ENCODE results near the gene DUOXA2.
A peak's percentile ranks its signal among the peaks of the same experiment; 100 is the strongest.

DUOXA2 gene

DNA sequence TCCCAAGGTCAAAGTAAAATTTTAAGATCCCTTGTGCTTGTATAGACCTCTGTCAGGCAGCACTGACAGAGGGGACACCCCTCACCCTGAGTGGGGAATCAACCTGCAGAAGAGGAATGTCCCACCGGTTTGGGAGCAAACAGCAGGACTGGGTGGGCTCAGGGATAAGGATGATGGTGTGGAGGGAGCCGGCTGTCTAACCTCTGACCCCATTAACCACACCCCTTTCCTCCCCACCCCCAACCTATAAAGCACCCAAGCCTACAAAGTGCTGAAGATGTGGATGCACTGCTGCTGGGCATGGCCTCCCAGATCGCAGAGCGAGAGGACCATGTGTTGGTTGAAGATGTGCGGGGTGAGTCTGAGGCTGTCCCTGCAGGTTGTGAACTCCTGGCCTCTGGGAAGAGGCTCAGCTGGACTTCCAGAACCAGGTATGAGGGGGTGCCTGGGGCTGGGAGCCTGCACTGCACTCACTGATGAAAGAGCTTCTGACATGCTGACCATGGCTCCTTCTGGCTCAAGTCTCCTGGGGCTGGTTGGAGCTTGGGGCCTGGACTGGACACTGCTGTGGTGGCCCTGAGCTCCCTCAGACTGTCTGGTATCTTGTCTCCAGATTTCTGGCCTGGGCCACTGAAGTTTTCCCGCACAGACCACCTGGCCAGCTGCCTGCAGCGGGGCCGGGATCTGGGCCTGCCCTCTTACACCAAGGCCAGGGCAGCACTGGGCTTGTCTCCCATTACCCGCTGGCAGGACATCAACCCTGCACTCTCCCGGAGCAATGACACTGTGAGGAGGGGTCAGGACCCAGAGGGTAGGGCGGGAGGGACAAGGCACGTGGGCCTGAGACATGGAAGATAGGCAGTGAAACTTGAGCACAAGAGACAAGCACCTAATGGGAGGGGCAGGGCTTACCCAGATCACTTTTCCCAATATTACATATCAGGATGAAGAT is 25.0 kb downstream of the DUOXA2 start:
- DNase-seq, result no peak

DNA sequence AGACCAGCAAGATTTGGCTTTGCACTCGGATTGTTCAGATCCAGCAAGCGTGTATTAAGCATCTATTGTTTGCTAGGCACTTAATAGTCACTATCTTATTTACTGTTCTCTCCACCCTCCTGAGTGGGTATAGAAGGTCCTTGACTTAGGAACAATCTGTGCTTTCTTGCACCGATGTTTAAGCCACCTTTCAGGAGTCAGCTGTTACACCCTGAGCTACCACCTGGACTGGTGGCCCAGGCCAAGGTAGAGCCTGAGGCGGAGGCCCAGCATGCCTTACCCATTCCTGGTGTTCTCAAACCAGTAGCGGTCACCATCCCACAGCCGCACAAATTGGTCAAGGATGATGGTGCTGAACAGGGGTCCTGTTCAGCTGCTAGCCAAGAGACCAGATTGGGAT is 25.6 kb downstream of the DUOXA2 start:
- DNase-seq, result no peak

DNA sequence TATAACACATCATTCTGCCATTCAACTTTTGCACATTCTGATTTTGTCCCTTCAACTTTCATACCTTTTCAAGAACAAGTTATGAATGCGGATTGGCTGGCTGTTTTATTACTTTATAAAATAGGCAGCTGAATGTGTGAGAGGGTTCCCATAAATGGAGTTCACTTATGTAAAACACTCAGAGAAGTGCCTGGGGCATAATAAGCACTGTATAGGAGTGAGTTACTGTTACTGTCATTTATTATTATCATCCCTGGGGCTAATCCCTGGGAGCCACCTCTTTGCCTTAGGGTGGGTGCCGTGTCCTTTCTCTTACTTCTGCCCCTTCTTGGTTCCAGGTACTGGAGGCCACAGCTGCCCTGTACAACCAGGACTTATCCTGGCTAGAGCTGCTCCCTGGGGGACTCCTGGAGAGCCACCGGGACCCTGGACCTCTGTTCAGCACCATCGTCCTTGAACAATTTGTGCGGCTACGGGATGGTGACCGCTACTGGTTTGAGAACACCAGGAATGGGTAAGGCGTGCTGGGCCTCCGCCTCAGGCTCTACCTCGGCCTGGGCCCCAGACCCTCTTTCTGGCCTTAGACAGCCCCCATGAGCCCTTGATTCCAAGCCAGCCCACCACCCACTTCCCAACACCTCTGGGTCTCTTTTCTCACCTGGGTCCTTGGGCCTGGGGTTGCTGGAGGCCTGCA is 26.6 kb downstream of the DUOXA2 start:
- no peak for DNase-seq

DNA sequence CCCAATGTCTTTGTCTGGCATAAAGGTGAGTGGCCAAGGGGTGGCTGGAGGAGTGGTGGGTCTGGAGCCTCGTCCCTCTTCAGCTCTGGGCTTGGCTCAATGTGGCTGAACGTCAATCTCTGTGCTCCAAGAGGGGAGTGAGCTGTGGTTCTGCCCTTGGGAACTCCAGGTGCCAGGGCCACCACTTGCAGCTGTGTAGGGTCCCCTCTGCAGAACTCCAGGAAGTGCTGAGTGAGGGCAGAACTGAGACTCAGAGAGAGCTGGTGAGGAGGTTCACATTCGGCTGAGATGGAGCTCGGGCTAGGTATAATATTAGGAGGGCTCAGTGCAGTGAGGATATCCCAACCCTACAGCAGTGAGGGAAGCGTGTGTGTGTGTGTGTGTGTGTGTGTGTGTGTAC is 27.3 kb downstream of the DUOXA2 start:
- DNase-seq, result no peak

DNA sequence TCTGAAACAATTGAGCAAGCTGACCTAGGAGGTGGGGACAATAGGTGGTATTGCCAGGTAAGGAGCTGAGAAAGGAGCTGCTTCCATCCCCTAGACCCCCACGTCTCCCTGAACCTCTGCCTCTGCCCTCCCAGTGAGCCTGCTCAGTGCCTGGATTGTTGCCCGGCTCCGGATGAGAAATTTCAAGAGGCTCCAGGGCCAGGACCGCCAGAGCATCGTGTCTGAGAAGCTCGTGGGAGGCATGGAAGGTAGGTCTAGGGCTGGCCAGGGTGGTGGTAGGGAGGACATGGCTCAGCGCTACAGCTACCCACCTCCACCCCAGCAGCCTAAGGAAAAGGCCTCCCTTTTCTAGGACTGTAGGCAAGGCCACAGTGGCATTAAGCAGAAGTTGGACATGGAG is 28.9 kb downstream of the DUOXA2 start:
- no peak for DNase-seq

DNA sequence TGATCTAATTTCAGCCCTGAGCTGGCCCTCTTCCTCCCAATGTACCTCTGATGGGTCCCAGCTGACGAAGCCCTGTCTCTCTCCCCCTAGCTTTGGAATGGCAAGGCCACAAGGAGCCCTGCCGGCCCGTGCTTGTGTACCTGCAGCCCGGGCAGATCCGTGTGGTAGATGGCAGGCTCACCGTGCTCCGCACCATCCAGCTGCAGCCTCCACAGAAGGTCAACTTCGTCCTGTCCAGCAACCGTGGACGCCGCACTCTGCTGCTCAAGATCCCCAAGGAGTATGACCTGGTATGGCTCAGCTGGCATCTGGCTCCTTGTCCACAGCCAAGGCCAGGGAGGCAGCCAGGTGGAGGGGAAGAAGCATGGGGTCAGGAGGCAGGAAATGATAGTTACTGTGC is 29.8 kb downstream of the DUOXA2 start:
- DNase-seq, result no peak

DNA sequence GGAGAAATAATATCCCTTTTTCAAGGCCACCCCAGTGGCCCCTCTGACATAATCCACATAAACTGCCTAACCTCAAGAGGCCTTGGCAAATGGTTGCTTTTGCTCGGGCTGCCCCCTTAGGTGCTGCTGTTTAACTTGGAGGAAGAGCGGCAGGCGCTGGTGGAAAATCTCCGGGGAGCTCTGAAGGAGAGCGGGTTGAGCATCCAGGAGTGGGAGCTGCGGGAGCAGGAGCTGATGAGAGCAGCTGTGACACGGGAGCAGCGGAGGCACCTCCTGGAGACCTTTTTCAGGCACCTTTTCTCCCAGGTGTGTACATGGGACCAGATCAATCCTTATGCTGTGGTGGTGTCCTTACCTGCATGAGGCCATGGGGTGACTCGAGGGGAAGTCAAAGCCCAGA is 30.6 kb downstream of the DUOXA2 start:
- no peak for DNase-seq

DNA sequence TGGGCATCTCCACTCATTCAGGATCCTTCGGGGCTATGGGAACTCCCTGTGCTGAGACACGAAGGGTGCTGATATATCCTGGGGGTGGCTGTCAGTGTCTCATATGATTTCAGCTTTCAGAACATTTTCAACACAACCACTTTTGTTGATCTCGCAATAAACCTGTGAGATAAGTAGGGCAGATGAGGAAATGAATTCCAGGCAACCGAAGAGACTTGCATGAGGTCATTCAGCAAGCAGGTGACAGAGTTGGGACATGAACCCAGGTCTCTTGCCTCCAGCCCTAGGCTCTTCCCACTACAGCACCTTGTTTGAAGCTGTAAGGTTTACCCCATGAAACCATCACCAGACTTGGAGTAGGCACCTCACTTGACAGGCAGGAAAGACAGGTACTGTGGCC is 32.3 kb downstream of the DUOXA2 start:
- DNase-seq, result no peak

DNA sequence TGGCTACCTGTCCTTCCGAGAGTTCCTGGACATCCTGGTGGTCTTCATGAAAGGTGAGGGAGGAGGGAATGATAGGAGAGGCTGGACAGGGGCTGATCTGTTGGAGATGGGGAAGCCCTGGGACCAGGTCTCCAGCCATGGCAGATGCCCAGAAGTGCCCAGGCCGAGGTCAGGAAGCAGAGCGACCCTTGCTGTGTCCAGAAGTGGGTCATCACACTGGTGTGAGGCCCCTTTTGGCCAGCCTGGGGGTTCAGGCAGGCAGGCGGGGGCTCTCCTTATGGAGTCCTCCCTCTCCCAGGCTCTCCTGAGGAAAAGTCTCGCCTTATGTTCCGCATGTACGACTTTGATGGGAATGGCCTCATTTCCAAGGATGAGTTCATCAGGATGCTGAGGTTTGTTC is 33.5 kb downstream of the DUOXA2 start:
- DNase-seq, result no peak

DNA sequence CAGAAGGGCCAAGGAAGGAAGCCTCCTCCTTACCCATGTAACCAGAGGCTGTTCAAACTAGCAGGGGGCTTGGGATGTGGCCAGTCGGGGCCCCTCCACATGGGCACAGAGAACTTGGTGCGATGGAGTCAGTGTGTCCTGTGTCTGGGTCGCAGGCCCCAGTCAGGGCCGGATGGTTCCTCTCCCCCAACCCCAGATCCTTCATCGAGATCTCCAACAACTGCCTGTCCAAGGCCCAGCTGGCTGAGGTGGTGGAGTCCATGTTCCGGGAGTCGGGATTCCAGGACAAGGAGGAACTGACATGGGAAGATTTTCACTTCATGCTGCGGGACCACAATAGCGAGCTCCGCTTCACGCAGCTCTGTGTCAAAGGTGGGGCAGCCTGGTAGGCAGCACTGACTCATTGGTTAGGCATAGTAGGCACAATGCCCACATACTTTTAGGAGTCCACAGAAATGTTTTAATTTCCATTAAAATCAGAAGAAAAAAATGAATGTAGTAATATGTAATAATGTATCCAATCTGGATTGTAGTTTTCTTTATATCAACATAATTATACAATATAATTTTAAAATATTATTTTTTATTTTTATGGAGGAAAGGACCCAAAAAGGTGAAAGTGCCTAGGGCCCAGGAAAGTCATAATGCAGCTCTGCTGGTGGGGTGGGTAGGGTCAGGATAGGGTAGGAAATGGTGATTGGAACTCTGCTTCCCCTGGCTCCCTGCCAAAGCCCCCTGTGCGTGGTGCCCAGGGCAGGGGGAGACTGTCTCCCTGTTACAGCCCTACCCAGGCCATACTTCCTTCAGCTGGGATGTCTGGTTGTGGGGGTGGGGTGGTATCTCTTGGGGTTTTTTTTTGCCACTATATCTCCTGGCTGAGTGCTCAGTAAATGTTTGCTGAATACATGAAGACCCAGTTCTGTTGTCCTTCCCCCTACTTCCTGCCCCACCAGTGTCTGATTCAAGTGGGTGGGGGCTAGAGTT is 34.2 kb downstream of the DUOXA2 start:
- DNase-seq, result no peak

DNA sequence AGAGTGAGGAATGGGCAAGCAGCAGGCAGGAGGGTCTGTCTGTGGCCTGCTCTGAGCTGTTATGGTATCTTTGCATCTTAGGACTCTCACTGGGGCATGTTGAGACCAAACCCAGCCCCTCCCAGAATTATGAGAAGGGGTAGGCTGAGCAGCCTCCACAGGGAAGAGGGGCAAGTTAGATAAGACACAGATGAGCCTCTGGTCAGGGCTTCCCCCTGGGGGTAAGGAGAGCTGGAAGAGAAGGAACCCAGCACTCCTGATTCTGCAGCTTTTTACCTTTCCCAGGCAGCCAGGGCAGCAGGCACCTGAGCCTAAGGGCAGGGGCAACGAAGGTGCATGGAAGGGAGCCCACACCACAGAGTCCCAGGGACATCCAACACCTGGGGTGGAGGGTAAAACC is 34.9 kb downstream of the DUOXA2 start:
- no peak for DNase-seq

DNA sequence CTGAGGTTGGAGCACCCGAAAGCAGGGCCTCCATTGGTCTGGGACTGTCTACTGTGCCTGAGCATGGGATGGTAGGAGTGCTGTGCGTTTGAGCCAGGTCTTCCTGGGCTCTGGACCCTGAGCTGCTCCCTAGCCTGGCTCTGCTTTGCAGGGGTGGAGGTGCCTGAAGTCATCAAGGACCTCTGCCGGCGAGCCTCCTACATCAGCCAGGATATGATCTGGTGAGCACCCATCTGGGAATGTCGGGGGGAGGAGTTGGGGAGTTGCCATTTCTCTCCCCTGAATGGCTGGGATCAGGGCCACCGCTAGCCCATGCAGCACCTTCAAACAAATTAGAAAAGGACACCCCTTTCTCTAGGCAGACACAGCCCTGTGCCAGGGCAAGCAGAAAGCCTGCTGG is 36.4 kb downstream of the DUOXA2 start:
- DNase-seq, result no peak

DNA sequence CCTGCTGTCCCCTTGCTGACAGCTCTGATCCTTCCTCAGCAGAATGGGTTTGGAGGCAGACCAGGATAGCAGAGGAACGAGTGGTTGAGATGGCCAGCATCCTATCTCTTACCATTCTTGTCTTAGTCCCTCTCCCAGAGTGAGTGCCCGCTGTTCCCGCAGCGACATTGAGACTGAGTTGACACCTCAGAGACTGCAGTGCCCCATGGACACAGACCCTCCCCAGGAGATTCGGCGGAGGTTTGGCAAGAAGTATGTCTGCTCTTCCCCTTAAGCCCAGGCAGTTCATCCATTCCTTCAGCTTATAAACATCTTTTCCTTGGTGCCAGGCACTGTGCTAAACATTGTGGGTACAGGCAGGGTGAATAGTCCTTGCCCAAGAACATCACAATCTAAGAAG is 36.9 kb downstream of the DUOXA2 start:
- no peak for DNase-seq

DNA sequence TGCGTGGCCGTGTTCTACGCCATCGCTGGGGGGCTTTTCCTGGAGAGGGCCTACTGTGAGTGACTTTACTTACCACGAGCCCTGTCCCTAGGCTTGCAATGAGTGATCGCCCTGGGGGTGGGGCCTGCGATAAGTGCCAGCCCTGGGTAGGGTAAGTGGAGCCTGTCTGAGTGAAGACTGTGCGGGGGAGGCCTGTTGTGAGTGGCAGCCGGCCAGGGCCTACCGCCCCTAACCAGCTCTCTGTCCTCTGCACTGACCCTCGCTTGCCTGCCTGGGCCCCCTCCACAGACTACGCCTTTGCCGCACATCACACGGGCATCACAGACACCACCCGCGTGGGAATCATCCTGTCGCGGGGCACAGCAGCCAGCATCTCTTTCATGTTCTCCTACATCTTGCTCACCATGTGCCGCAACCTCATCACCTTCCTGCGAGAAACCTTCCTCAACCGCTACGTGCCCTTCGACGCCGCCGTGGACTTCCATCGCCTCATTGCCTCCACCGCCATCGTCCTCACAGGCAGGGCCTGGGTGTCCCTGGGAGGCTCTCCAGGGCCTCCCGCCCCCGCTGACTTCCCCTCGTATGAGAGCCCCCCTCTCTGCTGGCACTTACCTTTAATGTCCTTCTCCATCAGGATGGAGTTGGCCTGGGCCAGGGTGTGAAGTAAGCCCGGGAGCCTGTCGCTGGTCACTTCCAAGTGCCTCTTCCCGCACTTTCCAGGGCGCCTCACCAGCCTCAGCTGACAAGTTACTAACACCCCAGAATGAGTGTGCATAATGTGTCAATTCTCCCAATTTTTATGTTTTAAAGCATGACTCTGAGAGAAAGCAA is 38.1 kb downstream of the DUOXA2 start:
- DNase-seq, result no peak

DNA sequence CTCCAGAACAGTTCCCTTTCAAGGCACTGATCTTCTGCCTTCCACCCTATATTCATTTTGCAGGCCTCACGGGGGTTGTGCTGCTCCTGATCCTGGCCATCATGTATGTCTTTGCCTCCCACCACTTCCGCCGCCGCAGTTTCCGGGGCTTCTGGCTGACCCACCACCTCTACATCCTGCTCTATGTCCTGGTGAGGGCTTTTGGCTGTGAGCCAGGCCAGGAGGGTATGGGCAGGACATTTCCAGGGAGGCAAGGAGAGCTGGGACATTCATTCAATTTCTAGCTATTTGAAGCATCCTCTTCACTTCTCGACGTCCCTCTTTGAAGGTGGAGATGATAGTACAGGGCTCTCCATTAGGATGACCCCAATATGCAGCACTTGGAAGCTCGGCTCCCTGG is 41.6 kb downstream of the DUOXA2 start:
- DNase-seq, result no peak

DNA sequence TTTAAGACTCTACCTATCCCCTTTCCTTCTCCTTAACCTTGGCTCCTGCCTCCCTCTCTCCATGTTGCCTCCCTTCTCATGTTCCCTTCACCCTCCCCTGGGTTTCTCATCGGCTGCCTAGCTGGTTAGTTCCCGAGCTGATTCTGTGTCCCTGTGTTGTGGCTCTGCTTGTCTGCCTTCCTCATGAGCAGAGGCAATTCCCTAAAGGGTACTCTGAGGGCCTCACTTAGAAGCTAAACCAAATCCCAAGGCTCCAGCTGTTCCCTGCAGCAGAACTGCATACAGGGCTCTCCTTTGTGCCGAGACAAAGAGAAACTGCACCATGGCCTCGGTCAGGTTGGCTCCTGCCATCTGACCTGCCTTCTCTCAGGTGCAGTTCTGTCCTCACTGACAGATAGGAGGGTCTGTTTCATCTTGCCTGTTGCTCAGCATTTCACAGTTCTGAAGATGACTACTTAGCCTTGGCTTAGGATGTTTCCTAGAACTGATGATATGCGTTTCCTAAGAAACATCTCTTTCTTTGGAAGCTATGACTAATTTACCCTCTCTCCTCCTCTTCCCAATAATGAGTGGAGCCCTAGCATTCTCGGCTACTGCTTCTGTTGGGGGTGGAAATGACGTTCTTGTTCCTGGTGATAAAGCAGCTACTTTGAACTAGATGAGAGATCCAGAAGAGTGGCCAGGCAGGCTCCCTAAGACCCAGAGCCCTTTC is 42.8 kb downstream of the DUOXA2 start:
- DNase-seq, result peak; percentile 20

DNA sequence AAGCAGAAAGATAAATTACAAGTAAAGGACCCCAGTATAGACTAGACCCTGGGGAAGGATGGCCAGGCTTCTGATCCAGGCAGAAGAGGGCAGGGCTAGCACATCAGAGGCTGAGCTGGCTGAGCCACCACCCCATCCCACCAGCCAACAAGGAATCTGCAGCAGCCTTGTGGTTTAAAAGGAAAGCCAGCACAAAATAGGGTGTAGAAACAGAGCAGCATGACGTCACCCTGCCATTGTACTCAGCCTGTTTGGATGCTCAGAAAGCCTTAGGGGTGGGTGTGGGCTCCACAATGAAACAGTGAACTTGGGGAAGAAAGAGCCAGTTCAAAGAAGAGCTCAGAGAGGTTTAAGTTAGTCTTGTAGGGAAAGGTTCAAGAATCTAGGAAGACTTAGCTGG is 43.8 kb downstream of the DUOXA2 start:
- peak; percentile 19 for DNase-seq

DNA sequence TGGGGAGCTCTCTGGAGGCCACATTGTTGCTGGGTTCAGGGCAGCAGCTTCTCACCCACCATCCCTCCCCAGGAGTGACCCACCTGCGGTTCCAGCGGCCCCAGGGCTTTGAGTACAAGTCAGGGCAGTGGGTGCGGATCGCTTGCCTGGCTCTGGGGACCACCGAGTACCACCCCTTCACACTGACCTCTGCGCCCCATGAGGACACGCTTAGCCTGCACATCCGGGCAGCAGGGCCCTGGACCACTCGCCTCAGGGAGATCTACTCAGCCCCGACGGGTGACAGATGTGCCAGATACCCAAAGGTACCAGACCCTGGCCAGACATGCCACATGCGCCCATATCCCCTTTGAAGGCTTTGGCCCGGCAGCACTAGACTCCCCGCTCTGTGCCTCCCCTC is 47.5 kb downstream of the DUOXA2 start:
- DNase-seq, result no peak

DNA sequence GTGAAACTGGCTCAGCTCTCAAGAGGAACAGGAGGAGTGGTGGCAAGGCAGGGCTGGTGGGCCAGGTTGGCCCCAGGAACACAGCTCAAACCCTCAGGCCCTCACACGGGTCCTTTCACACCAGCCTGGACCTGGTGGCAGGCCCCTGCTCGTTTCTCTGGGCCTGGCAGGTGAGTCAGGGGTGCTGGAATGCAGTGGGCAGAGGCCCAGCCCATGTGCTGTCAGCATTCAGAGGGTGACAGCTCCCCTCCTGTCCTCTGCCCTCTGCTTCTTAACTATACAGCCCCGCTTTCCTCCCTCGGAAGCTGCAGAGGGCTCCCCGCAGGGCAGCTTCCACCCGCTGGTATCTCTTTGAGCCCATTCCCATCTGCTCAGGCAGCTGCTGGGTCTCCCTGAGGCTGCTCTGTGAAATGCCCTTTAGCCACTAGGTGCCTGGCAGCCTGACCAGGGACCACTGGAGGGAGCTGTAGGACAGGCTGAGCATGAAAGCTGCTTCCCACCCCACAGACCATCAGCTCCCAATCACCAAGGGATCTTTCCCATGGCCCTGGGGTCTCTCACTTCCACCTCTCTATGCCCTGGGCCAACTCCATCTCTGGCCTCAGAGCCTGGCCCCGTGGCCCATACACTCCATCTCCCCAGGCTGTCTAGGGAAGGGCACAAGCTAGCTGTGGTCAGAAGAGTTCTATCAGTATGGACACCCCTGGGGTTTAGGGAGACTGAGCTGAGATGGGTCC is 48.8 kb downstream of the DUOXA2 start:
- peak; percentile 58 for DNase-seq

DNA sequence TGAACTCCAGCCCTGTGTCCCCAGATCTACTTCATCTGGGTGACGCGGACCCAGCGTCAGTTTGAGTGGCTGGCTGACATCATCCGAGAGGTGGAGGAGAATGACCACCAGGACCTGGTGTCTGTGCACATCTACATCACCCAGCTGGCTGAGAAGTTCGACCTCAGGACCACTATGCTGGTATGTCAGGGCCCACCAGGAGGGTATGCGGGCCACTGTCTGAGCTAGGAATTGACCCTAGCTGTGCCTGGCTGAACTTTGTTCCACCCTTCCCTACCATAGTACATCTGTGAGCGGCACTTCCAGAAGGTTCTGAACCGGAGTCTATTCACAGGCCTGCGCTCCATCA is 49.4 kb downstream of the DUOXA2 start:
- DNase-seq, result no peak

DNA sequence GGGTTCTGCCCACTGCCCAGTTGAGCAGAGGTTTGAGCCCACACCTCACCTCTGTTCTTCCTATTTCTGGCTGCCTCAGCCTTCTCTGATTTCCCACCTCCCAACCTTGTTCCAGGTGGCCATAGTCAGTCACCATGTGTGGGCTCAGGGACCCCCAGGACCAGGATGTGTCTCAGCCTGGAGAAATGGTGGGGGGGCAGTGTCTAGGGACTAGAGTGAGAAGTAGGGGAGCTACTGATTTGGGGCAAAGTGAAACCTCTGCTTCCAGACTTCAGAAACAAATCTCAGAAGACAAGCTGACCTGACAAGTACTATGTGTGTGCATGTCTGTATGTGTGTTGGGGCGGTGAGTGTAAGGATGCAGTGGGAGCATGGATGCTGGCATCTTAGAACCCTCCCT is 50.8 kb downstream of the DUOXA2 start:
- DNase-seq, result no peak
